Stimulated activated CD8-positive, alpha-beta memory T cell treated with anti-CD3 and anti-CD28 coated beads, Interleukin-15, amount 100 ng/mL, for 24 hours (primary cell): Measurements from ENCODE around the gene KLK4.

Experiments
- DNase-seq: peaks from one replicate; pipeline ENCODE4 v3.0.0-alpha.2; 2020; ENCODE audit warnings: low read depth

Gene KLK4, protein sequence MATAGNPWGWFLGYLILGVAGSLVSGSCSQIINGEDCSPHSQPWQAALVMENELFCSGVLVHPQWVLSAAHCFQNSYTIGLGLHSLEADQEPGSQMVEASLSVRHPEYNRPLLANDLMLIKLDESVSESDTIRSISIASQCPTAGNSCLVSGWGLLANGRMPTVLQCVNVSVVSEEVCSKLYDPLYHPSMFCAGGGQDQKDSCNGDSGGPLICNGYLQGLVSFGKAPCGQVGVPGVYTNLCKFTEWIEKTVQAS

GRCh38 chr19:50911206-50912101 lies at the start of gene KLK4:
Gene KLK4, minus strand, starts transcription at chr19:50911395. Its CDS starts 657 bp downstream, at chr19:50910738.
- DNase-seq: no peak

DNA sequence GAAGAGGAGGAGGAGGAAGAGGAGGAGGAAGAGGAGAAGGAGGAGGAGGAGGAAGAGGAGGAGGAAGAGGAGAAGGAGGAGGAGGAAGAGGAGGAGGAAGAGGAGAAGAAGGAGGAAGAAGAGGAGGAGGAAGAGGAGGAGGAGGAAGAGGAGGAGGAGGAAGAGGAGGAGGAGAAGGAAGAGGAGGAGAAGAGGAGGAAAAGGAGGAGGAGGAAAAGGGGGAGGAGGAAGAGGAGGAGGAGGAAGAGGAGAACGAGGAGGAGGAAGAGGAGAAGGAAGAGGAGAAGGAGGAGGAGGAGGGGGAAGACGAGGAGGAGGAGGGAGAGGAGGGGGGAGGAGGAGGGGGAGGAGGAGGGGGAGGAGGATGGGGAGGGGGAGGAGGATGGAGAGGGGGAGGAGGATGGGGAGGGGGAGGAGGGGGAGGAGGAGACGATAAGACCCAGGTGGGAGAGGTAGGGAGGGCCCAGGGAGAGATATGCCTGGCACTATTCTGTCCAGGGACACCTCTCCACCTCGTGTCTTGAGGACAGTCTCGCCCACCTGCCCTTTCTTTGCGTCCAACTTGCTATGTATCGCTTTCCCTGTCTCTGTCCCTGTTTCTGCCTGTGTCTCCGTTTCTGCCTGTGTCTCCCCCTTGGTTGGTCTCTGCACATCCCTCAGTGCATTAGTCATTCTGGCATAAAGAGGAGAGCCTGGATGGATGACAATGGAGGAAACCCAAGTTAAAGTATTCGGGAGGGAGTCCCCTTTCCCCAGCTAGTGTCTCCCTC lies 48.7 kb upstream of the KLK4 start:
- no peak for DNase-seq

GRCh38 chr19:50957587-50957986 lies 46.4 kb upstream of the KLK4 start:
- DNase-seq: no peak

GRCh38 chr19:50952910-50953309 lies 41.7 kb upstream of the KLK4 start, which contains the start of gene KLK5:
Gene KLK5, minus strand, starts transcription at chr19:50953038. Its CDS starts 381 bp downstream, at chr19:50952657.
- no peak for DNase-seq

DNA sequence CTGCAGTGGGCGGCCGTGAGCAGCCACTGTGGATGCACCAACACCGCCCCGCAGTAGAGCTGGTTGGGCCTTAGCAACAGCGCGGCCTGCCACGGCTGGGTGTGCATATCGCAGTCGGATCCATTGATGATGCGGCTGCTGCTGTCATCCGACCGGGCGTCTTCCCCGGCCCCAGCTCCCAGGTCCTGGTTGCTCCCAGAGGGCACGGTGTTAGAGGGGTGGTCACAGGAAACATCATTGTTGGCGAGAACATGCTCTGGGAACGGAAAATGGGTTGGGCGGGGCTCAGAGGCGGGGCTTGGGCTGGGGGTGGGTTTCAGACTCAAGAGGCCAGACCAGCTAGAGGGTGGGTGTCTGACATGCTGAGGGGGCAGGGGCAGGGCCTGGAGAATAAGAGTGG lies 38.7 kb upstream of the KLK4 start:
- no peak for DNase-seq

DNA sequence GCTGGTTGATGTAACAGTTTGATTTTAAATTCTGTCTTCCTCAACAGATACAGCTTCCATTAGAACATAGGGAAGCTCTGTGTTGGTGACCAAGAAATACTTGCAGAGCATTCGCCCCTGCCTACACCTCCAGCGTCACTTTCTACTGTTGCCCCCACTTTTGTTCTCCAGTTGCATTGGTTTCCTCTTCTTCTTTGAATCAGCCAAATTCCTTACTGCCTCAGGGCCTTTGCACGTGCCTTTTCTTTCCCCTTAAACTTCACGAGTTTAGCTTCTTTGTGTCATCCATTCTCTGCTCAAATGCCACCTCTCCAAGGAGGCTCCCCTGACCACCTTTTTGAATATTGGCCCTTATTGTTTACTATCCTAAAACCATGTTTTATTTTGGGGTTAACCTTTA lies 35.9 kb upstream of the KLK4 start:
- no peak for DNase-seq

DNA sequence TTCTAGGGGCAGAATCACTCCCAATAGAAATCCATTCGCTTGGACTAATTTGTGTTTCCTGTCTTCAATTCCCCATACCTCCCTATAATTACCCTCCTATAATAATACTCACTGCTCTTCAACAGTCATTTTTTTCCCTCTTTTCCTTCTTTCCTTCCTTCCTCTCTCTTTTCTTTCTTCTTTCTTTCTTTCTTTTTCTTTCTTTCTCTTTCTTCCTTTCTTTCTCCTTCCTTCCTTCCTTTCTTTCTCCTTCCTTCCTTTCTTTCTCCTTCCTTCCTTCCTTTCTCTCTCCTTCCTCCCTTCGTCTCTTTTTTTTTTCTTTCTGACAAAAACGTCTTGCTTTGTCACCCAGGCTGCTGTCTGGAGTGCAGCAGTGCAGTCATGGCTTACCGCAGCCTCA lies 33.6 kb upstream of the KLK4 start:
- DNase-seq: no peak

- no peak for DNase-seq
Observed at GRCh38 chr19:50943074-50943828, 32.1 kb upstream of the KLK4 start.

GRCh38 chr19:50939596-50939995 lies 28.4 kb upstream of the KLK4 start:
- no peak for DNase-seq

DNA sequence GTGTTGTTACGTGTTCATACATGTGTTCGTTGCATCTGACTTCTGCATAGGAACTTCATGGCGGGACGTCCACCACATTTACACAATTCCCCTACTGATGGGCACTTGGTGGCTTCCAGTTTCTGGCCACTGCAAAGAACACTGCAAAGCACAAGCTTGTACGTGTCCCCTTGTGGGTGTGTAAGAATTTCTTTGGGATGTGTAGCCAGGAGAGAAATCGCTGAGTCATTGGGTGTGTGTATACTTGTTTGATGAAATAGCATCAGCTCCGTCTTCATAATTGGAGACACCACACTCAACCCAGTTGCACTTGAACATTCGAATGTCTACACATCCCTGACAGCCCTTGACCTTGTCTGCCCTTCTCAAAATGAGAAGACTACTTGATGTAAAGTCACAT lies 22.4 kb upstream of the KLK4 start:
- DNase-seq: no peak

DNA sequence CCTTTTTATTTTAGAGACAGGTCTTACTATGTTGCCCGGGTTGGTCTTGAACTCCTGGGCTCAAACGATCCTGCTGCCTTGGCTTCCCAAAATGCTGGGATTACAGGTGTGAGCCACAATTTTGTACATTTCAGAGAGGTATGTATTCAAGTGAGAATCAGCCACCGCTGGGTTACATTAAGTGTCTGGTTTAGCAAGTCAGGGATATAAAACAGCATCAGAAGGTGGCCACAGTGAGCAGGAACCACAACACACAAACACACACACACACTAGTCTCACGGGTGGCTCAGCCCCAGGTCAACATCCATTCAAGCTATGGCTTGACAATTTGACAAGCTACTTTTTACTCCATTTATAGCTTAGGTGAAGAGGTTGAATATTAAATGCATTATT lies 21.5 kb upstream of the KLK4 start:
- no peak for DNase-seq

DNA sequence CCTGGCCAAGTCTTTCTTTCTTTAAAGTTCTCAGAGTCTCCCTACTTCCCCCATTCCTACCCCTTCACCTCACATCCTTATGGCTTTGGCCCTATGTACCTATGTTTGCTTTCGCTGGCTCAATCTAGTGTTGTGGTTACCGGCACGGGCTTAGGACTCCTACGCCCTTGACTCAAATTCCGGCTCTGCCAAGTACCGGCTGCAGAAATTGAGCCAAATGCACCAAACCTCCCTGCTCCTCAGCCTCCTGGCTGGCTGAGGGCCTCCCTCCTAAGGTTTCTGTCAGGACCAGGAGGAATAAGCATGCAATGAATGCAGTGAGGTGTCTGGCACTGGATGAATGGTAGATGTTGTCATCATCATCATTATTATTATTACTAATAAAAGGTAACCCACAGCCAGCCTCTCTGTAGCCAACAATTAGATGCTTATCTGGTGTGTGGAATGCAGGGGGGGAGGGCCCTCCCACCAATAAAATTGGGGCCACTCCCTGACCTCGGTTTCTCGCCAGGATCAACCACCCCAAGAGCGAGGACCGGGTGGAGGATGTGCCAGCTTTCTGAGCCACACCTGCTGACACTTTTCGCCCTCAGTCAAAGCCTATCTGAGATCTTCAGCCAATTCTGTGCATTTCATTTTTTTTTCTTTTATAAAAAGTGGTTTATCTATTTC lies 21.0 kb upstream of the KLK4 start:
- no peak for DNase-seq

- DNase-seq: no peak
Observed at GRCh38 chr19:50931023-50931422, 19.8 kb upstream of the KLK4 start.

DNA sequence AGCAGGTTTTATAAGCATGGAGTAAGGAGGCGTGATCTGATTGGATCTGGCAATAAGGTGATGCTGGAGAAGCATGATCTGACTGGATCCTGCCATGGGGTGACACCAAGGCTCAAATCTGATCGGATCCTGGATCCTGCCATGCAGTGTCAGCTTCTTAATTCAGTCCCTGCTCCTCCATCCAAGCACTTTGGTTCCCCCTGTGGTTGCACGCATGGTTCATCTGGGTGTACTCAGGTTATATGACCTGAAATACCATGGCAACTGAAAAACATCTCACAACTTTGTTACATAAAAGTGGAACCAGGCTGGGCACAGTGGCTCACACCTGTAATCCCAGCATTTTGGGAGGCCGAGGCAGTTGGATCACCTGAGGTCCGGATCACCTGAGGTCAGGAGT lies 17.6 kb upstream of the KLK4 start:
- DNase-seq: no peak

- no peak for DNase-seq
Observed at GRCh38 chr19:50926144-50926543, 14.9 kb upstream of the KLK4 start.

DNA sequence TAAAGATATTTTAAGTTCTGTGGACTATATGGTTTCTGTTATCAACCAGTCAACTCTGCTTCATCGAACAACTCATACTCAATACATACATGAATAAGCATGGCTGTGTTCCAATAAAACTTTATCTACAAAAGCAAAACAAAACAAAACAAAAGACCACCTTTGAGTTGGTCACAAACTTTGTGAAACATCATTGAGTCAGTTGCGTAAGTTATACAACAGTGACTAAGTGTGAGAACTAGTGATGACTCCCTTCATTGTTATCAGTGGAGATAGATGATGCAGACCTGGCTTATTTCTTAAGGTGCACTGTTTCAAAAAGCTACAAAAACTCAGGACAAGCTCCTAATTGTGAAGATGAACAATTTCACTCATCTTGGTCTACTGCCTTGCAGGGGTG lies 14.5 kb upstream of the KLK4 start:
- no peak for DNase-seq

DNA sequence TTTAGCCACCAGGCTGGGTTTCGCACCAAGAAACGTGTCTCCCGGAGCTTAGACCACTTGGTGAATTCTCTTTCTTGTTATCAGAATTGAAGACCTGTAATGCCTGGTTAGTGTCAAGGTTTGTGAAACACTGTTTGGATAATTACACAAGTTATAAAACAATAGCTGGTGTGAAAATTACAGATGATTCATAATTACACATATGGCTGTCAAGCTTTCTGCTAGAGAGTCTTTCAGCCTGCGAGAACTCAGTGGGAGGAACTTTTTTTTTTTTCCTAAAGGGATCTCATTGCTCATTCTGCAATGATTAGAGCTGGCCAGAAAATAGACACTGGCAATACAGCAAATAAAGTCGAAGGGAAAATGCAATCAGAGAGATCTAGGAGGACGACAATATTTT lies 13.4 kb upstream of the KLK4 start:
- no peak for DNase-seq

DNA sequence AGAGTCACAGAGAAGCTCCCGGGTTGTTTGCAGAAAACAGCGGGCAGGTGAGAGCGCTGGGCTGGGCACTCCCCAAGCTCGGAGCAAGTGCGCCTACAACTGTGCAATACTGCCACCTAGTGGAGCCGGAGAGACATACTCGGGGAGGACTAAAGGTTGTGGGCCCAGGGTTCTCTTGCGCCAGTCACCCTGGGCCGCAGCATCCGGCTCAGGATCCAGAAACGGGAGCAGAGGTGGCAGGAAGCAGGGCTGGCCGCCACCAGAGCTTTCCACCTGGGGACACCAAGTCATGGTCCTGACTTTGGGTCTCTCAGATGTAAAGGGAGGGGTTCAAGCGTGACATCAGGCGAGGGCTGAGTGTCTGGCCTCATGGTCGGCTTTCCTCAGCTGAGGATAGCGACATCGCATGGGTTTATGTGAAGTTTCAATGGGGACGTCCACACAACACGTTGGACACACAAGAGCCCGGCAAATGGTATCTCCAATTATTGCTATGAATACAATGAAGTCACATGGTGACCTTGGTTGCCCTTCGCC lies 11.2 kb upstream of the KLK4 start:
- peak; percentile 45 for DNase-seq

GRCh38 chr19:50921426-50922316 lies 10.5 kb upstream of the KLK4 start:
- DNase-seq: no peak

GRCh38 chr19:50916069-50916468 lies 4.9 kb upstream of the KLK4 start:
- no peak for DNase-seq
